ENCODE data around the gene FGF3. TPM values are rescaled to one million over a fixed set of nuclear protein-coding genes. Genes with fewer than 3 reads are reported as not detected.
A peak's percentile ranks its signal among the peaks of the same experiment; 100 is the strongest.

The FGF3 gene
- total and polyA plus RNA-seq, 9 of the 15 experiments (the other 6 are each of a cell fraction or from before 2014, with no cell fraction given), result not detected

DNA sequence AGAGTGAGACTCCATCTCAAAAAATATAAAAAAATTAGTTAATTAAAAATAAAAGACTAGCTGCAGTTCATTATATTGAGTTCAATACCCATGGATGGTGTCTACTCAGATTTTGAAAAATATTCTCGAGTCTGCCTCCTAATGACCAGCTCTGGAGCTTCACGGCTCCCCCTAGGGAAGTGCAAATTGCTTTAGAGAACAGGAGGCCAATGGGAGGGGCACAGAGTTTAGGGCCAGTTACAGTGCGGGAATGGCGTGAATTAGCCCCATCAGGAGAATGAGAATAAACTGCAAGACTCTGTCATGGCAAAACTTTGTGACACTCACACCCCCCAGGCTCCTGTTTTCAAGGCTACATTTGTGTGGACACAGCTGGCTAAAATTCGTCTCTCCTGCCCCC lies 48.7 kb downstream of the FGF3 start:
- intact Hi-C loops (cut with micrococcal nuclease), result no loop called here
- H4K20me1 ChIP-seq (replicated peaks; ENCODE audit: control insufficient read depth, insufficient read depth, low read length), result no peaks in the 10 kb centered on the region; the same call in 1 of the 2 replicates
- no peaks in the 10 kb centered on the region for H3K9me1 ChIP-seq (ENCODE audit: control insufficient read depth, insufficient read depth, low read length)
- no peaks in the 10 kb centered on the region for H3K9me3 ChIP-seq (replicated peaks; ENCODE audit: control insufficient read depth, insufficient read depth, low read depth, low read length)
- H3K9ac ChIP-seq (ENCODE audit: insufficient read depth in 1 of 2, low read depth in 2 of 2, low read length in 2 of 2), result no peak overlapping the region
- ATAC-seq, result peak; percentile 60; the same call in 2 of the 3 replicates
- in situ Hi-C loops (cut with MboI), result no loop called here
- no peak overlapping the region for H3K4me3 ChIP-seq
- WGBS (ENCODE audit: insufficient coverage, low coverage, missing lambda C conversion rate), result 0% methylated on average over 5 of the region's 5 CpGs
- H2AFZ ChIP-seq (ENCODE audit: low read depth, low read length), result no peak overlapping the region
- H3K36me3 ChIP-seq (ENCODE audit: control insufficient read depth, insufficient read depth, low read length), result no peaks in the 10 kb centered on the region
- ChIA-PET CTCF (ENCODE audit: low intra/inter-chr PET ratio) (no interaction called here), POLR2A (interaction anchor here (1.1 kb wide), 1 partner anchor 10 kb away, joined by 3 read pairs; no protein-coding TSS in a partner anchor)
- H3K27ac ChIP-seq (ENCODE audit: extremely low read depth, low read depth, low read length), result no peak overlapping the region
- peaks cover 0 to 16% of the 10 kb centered on the region in 2 experiments; a peak in 1 of 5 replicates for H3K4me1 ChIP-seq (replicated peaks in 1 of 2; ENCODE audit: control insufficient read depth in 2 of 2, insufficient read depth in 2 of 2, low read length in 2 of 2)
- TF ChIP-seq SPI1 (IDR thresholded peaks at IDR 0.05; ENCODE audit: borderline replicate concordance, low read depth, low read length), result 0 out of 2 replicates have a peak, but pooled peaks have one; percentile 26
- TF ChIP-seq, protein P1, sequence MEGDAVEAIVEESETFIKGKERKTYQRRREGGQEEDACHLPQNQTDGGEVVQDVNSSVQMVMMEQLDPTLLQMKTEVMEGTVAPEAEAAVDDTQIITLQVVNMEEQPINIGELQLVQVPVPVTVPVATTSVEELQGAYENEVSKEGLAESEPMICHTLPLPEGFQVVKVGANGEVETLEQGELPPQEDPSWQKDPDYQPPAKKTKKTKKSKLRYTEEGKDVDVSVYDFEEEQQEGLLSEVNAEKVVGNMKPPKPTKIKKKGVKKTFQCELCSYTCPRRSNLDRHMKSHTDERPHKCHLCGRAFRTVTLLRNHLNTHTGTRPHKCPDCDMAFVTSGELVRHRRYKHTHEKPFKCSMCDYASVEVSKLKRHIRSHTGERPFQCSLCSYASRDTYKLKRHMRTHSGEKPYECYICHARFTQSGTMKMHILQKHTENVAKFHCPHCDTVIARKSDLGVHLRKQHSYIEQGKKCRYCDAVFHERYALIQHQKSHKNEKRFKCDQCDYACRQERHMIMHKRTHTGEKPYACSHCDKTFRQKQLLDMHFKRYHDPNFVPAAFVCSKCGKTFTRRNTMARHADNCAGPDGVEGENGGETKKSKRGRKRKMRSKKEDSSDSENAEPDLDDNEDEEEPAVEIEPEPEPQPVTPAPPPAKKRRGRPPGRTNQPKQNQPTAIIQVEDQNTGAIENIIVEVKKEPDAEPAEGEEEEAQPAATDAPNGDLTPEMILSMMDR (IDR thresholded peaks at IDR 0.05 in 2 of 3, conservative IDR thresholded peaks at IDR 0.05 in 1 of 3; ENCODE audit: insufficient read depth in 2 of 3, low read depth in 1 of 3, low read length in 3 of 3), result peak in 2 of 3 experiments; percentile 11 to 20; a peak in 2 of 6 replicates
- TF ChIP-seq, protein P2, sequence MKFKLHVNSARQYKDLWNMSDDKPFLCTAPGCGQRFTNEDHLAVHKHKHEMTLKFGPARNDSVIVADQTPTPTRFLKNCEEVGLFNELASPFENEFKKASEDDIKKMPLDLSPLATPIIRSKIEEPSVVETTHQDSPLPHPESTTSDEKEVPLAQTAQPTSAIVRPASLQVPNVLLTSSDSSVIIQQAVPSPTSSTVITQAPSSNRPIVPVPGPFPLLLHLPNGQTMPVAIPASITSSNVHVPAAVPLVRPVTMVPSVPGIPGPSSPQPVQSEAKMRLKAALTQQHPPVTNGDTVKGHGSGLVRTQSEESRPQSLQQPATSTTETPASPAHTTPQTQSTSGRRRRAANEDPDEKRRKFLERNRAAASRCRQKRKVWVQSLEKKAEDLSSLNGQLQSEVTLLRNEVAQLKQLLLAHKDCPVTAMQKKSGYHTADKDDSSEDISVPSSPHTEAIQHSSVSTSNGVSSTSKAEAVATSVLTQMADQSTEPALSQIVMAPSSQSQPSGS (CRISPR knock-in tag; IDR thresholded peaks at IDR 0.05), result no peak
- peak in 2 of 4 experiments; percentile 11 to 28 for DNase-seq (ENCODE audit: extremely low read depth in 1 of 4, low spot score in 3 of 4)
- FAIRE-seq, result no peak
- H3K4me2 ChIP-seq (ENCODE audit: insufficient read depth, low read length), result no peak overlapping the region
- peaks cover 45 to 65% of the 10 kb centered on the region in 2 experiments for H3K27me3 ChIP-seq (ENCODE audit: control insufficient read depth in 2 of 2, insufficient read depth in 2 of 2, low read length in 2 of 2)
- no TSS peak for BruUV-seq (replicated peaks)
- no peaks in the 10 kb centered on the region for H3K79me2 ChIP-seq (ENCODE audit: control insufficient read depth, insufficient read depth, low read length)

Measured in K562 (cell line).